GM12891 (cell line): Measurements from ENCODE around the gene ZNF780B.

Experiments used
- POLR2A ChIP-seq: IDR thresholded peaks from 2 replicates; pipeline ENCODE4 v1.6.1; 2011; ENCODE audit warnings: low read depth, low read length, control low read depth
- POLR2AphosphoS5 ChIP-seq: IDR thresholded peaks from 2 replicates; pipeline ENCODE4 v1.6.1; 2011; ENCODE audit warnings: low read depth, low read length, control low read depth
- POU2F2 ChIP-seq: IDR thresholded peaks from 2 replicates; pipeline ENCODE4 v1.6.1; 2011; ENCODE audit warnings: low read depth, mild to moderate bottlenecking, control low read depth, low read length, moderate library complexity
- SPI1 ChIP-seq: IDR thresholded peaks from 2 replicates; pipeline ENCODE4 v1.6.1; 2011; ENCODE audit warnings: low read depth, low read length, control low read depth
- TAF1 ChIP-seq: IDR thresholded peaks from 2 replicates; pipeline ENCODE4 v1.6.1; 2011; ENCODE audit warnings: low read depth, low read length, control low read depth

DNA sequence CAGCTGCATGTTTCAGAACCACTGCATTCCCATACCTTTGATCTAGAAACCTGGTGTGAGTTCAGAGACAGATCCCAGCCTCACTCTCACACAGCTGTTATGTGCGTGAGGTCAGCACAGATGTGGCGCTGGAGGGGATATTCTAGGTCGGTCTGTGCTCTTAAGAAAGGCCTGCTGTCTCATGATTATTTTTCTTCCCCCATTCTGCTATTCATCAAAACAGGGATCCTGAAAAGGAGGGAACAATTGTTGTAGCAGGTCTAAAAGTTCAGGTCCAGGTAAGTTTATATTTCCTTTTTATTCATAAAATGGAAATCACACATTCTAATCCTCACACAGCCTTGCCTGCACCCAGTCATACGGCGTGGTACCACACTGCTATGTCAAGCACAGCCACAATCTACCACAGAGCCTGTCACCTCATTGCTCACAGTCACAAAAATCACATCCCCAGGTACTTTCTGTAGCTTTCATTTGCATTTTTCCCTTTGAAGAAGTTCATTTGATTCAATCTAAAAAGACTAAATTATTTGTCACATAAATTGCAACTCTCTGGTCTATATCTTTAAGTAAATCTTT lies 58.3 kb downstream of the ZNF780B start:
- TF ChIP-seq TAF1 (no peak), POLR2AphosphoS5 (no peak), POU2F2 (no peak), POLR2A (no peak), SPI1 (no peak)
